HCT116 (cell line): Measurements from ENCODE around the gene SLC9A9. TPM values are rescaled to one million over a fixed set of nuclear protein-coding genes. Genes with fewer than 3 reads are reported as not detected.

Source experiments
- ATAC-seq: fragments of 200-7000 bp; cut with Tn5 transposase; 2 replicates; pipeline ENCODE4 v1.9.1; 2020; ENCODE audit warnings: mild to moderate bottlenecking, moderate library complexity
- BruUV-seq: library from RNA; stranded (reverse); fragments of 400-500 nt; replicated peaks from 2 replicates; lab custom pipeline; 2021; lab: Mats Ljungman, UMichigan
- CTCF ChIA-PET: fragments of 300-600 bp; sonication (Branson Sonifier 250); formaldehyde crosslinking; loops from one replicate; lab custom pipeline; 2021; ENCODE audit warnings: antibody characterized with exemption; lab: Charles Lee
- POLR2A ChIA-PET: fragments of 300-600, 350-600 bp; sonication (Branson Sonifier 250); formaldehyde crosslinking; loops from one replicate; lab custom pipeline; 2021; ENCODE audit warnings: antibody characterized with exemption; lab: Charles Lee
- RAD21 ChIA-PET, 2 experiments: fragments of 300-600 bp; sonication (Branson Sonifier 250); formaldehyde crosslinking; loops; one replicate each; lab custom pipeline; 2023; ENCODE audit warnings: low total read pairs in 2 of 2; ENCODE audit not compliant: uncharacterized antibody in 2 of 2, unreplicated experiment in 2 of 2, low non-redundant PET in 1 of 2; lab: Charles Lee
- DNase-seq: peaks from one replicate; pipeline ENCODE4 v3.0.0-alpha.2; 2010; ENCODE audit warnings: low read depth, low spot score
- H2AFZ ChIP-seq: fragments of 200-600 bp; shearing (Covaris generic), sonication (generic); 2 replicates; pipeline ENCODE4 v1.6.1; 2017; ENCODE audit warnings: low read depth, mixed run types, mixed read lengths, antibody characterized with exemption, low read length; ENCODE audit not compliant: poor library complexity, severe bottlenecking
- H3K27ac ChIP-seq: 2 replicates; pipeline ENCODE4 v1.5.1; 2012; ENCODE audit warnings: low read depth, low read length
- H3K27me3 ChIP-seq: fragments of 200-600 bp; sonication (generic); 2 replicates; pipeline ENCODE4 v1.6.1; 2016; ENCODE audit warnings: mixed run types, low read length, mixed read lengths; ENCODE audit not compliant: insufficient read depth
- H3K36me3 ChIP-seq, 2 experiments: fragments of 200-500 bp in 1 of 2; fragments of 200-600 bp in 1 of 2; sonication (Bioruptor generic) in 1 of 2; sonication (generic) in 1 of 2; 2 replicates each; pipeline versions ENCODE4 v1.5.1 to v1.6.1; 2014 to 2016; ENCODE audit warnings: low read length in 2 of 2, inconsistent platforms in 1 of 2, mixed read lengths in 1 of 2, mixed run types in 1 of 2; ENCODE audit not compliant: insufficient read depth in 2 of 2, control insufficient read depth in 1 of 2
- H3K4me1 ChIP-seq, 2 experiments: fragments of 200-600 bp in 1 of 2; sonication (generic) in 1 of 2; 2 replicates each; pipeline versions ENCODE4 v1.5.1 to v1.6.1; 2012 to 2017; ENCODE audit warnings: low read length in 2 of 2, inconsistent platforms in 1 of 2, mild to moderate bottlenecking in 1 of 2, mixed read lengths in 1 of 2, mixed run types in 1 of 2, moderate library complexity in 1 of 2; ENCODE audit not compliant: insufficient read depth in 2 of 2, control insufficient read depth in 1 of 2
- H3K4me2 ChIP-seq: fragments of 200-600 bp; sonication (generic); 2 replicates; pipeline ENCODE4 v1.6.1; 2017; ENCODE audit warnings: mixed run types, low read length, mixed read lengths
- H3K4me3 ChIP-seq, 2 experiments: fragments of 200-600 bp in 1 of 2; sonication (generic) in 1 of 2; replicated peaks in 1 of 2; 2 replicates each; pipeline ENCODE4 v1.5.1; 2011 to 2016; ENCODE audit warnings: low read length in 2 of 2, control low read depth in 1 of 2, low read depth in 1 of 2, mild to moderate bottlenecking in 1 of 2, mixed read lengths in 1 of 2, mixed run types in 1 of 2
- H3K79me2 ChIP-seq: fragments of 200-600 bp; sonication (generic); 2 replicates; pipeline ENCODE4 v1.6.1; 2017; ENCODE audit warnings: mild to moderate bottlenecking, mixed run types, low read length, moderate library complexity, mixed read lengths; ENCODE audit not compliant: insufficient read depth
- H3K9ac ChIP-seq: fragments of 200-600 bp; sonication (generic); 2 replicates; pipeline ENCODE4 v1.6.1; 2016; ENCODE audit warnings: low read length, mixed read lengths
- H3K9me2 ChIP-seq: fragments of 200-600 bp; sonication (generic), shearing (Covaris generic); 2 replicates; pipeline ENCODE4 v1.6.1; 2017; ENCODE audit warnings: mixed run types, mild to moderate bottlenecking, moderate library complexity; ENCODE audit not compliant: insufficient read depth
- H3K9me3 ChIP-seq, 2 experiments: fragments of 200-500 bp in 1 of 2; fragments of 200-600 bp in 1 of 2; sonication (Bioruptor generic) in 1 of 2; sonication (generic) in 1 of 2; 2 replicates each; pipeline ENCODE4 v1.6.1; 2014 to 2017; ENCODE audit warnings: low read length in 2 of 2, mixed read lengths in 2 of 2, inconsistent platforms in 1 of 2, low read depth in 1 of 2, mild to moderate bottlenecking in 1 of 2, mixed run types in 1 of 2, moderate library complexity in 1 of 2; ENCODE audit not compliant: control insufficient read depth in 1 of 2, insufficient read depth in 1 of 2
- H4K20me1 ChIP-seq: fragments of 200-600 bp; sonication (generic), shearing (Covaris generic); 2 replicates; pipeline ENCODE4 v1.6.1; 2017; ENCODE audit warnings: mixed run types, mild to moderate bottlenecking, moderate library complexity; ENCODE audit not compliant: insufficient read depth
- CBX3 ChIP-seq: IDR thresholded peaks from 2 replicates; pipeline ENCODE4 v1.6.1; 2012; ENCODE audit warnings: low read depth
- CTCF ChIP-seq, 3 experiments: fragments of 200-600 bp in 1 of 3; sonication (generic) in 1 of 3; IDR thresholded peaks in 2 of 3; conservative IDR thresholded peaks in 1 of 3; 2 replicates each; pipeline ENCODE4 v1.5.1; 2012 to 2017; ENCODE audit warnings: low read depth in 2 of 3, low read length in 2 of 3, antibody characterized with exemption in 1 of 3, borderline replicate concordance in 1 of 3, control low read depth in 1 of 3, mild to moderate bottlenecking in 1 of 3, mixed read lengths in 1 of 3, mixed run types in 1 of 3, moderate library complexity in 1 of 3; ENCODE audit not compliant: insufficient read depth in 1 of 3
- POLR2A ChIP-seq: IDR thresholded peaks from 2 replicates; pipeline ENCODE4 v1.7.0; 2011; ENCODE audit warnings: borderline replicate concordance; ENCODE audit not compliant: insufficient read depth, insufficient read length; ENCODE audit errors: extremely low read depth
- SIN3A ChIP-seq: IDR thresholded peaks from 2 replicates; pipeline ENCODE4 v1.6.1; 2012; ENCODE audit warnings: low read depth
- YY1 ChIP-seq: IDR thresholded peaks from 2 replicates; pipeline ENCODE4 v1.6.1; 2011; ENCODE audit warnings: low read length, low read depth, moderate library complexity, mild to moderate bottlenecking; ENCODE audit not compliant: insufficient replicate concordance; ENCODE audit errors: extremely low read depth
- intact Hi-C: fragments of 100-400 bp; cut with micrococcal nuclease; formaldehyde crosslinking; loops from 2 replicates; pipeline ENCODE4 v1.10.0; 2022
- total RNA-seq: library from RNA; stranded (reverse); gene quantifications from one replicate; pipeline ENCODE4 v1.2.1, GENCODE V29; 2021; ENCODE audit not compliant: unreplicated experiment

Gene SLC9A9
- total RNA-seq, 1 experiment from 2014 or later, result 0.20 TPM

- BruUV-seq, result no TSS peak
- ChIA-PET RAD21 (no interaction called here), POLR2A (no interaction called here)
These were observed 8.1 kb upstream of the SLC9A9 start for GRCh38 chr3:143856252-143856970.

More at GRCh38 chr3:143856252-143856970, 8.1 kb upstream of the SLC9A9 start:
- Histone ChIP-seq H3K9me2 (no peaks in the 10 kb centered on the region), H3K27ac (no peak overlapping the region), H3K27me3 (no peaks in the 10 kb centered on the region)
- TF ChIP-seq YY1, result no peak
- TF ChIP-seq POLR2A, result no peak
- TF ChIP-seq CBX3, result no peak
- TF ChIP-seq SIN3A, result no peak
- no peak for TF ChIP-seq CTCF (IDR thresholded peaks at IDR 0.05 in 2 of 3, conservative IDR thresholded peaks at IDR 0.05 in 1 of 3; ENCODE audit: borderline replicate concordance in 1 of 3, insufficient read depth in 1 of 3, low read depth in 2 of 3, low read length in 2 of 3)
- TF ChIP-seq, all 23 proteins: peak for 0
- no peak for DNase-seq
- Histone ChIP-seq H3K4me3 (no peak overlapping the region), H3K36me3 (no peaks in the 10 kb centered on the region), H4K20me1 (no peaks in the 10 kb centered on the region), H3K4me2 (no peak overlapping the region), H3K79me2 (no peaks in the 10 kb centered on the region), H2AFZ (no peak overlapping the region), H3K9ac (no peak overlapping the region), H3K9me3 (no peaks in the 10 kb centered on the region; a peak in 1 of 4 replicates), H3K4me1 (no peaks in the 10 kb centered on the region)
- ATAC-seq, result no peak
- intact Hi-C loops, result no loop called here
- CTCF ChIA-PET, result no interaction called here
